Measurements from ENCODE around the gene ZNF330.

DNA sequence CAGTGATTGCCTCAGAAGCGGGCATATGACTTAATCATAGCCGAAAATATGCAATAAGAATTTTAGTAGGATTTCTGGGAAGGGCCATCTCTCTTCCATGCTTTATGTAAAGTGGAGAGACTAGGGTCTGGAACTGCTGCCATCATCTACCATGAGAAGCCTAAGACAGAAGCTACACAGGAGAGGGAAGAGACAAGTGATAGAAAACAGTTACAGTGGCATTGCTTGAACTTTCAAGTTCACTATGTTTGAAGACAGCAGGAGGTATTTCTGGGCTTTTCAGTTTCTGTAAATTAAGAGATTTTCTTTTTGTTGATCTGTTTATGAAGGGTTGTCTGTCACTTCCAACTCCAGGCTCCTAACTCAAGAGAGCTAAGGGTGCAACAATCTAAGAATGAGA, 62.5 kb downstream of the ZNF330 start:
- TF ChIP-seq, protein P1, sequence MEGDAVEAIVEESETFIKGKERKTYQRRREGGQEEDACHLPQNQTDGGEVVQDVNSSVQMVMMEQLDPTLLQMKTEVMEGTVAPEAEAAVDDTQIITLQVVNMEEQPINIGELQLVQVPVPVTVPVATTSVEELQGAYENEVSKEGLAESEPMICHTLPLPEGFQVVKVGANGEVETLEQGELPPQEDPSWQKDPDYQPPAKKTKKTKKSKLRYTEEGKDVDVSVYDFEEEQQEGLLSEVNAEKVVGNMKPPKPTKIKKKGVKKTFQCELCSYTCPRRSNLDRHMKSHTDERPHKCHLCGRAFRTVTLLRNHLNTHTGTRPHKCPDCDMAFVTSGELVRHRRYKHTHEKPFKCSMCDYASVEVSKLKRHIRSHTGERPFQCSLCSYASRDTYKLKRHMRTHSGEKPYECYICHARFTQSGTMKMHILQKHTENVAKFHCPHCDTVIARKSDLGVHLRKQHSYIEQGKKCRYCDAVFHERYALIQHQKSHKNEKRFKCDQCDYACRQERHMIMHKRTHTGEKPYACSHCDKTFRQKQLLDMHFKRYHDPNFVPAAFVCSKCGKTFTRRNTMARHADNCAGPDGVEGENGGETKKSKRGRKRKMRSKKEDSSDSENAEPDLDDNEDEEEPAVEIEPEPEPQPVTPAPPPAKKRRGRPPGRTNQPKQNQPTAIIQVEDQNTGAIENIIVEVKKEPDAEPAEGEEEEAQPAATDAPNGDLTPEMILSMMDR (IDR thresholded peaks at IDR 0.05): no peak
- TF ChIP-seq EP300 (IDR thresholded peaks at IDR 0.05; ENCODE audit: borderline replicate concordance in 1 of 2, low read depth in 1 of 2, low read length in 1 of 2) (no peak), GABPA (IDR thresholded peaks at IDR 0.05; ENCODE audit: low read depth) (no peak), EZH2phosphoT487 (IDR thresholded peaks at IDR 0.05; ENCODE audit: borderline replicate concordance, low read depth) (no peak), FOXM1 (IDR thresholded peaks at IDR 0.05; ENCODE audit: low read depth) (no peak), TEAD4 (IDR thresholded peaks at IDR 0.05; ENCODE audit: borderline replicate concordance, insufficient read depth) (no peak), POLR2AphosphoS5 (IDR thresholded peaks at IDR 0.05; ENCODE audit: low read depth, low read length) (no peak), ZBTB33 (IDR thresholded peaks at IDR 0.05; ENCODE audit: borderline replicate concordance, low read depth) (no peak)
